GM23338 (cell line): ENCODE results near the gene SCFD2. TPM values are rescaled to one million over a fixed set of nuclear protein-coding genes. Genes with fewer than 3 reads are reported as not detected.

Source experiments
- ATAC-seq: fragments of 200-7000 bp; cut with Tn5 transposase; 3 replicates; pipeline ENCODE4 v1.9.1; 2020
- DNase-seq: peaks from one replicate; pipeline ENCODE4 v3.0.0-alpha.2; 2015; ENCODE audit warnings: low spot score
- H2AFZ ChIP-seq: fragments of 200-600 bp; sonication (generic); 2 replicates; pipeline ENCODE4 v1.8.0; 2016; ENCODE audit warnings: antibody characterized with exemption, mild to moderate bottlenecking, moderate library complexity
- H3F3A ChIP-seq: fragments of 200-600 bp; sonication (generic); replicated peaks from 2 replicates; pipeline ENCODE4 v1.8.0; 2017; ENCODE audit warnings: antibody characterized with exemption, mixed run types, low read depth
- H3K27ac ChIP-seq: fragments of 200-600 bp; sonication (generic); 2 replicates; pipeline ENCODE4 v1.6.1; 2016; ENCODE audit warnings: low read depth
- H3K27me3 ChIP-seq: fragments of 200-600 bp; sonication (generic); 2 replicates; pipeline ENCODE4 v1.8.0; 2016; ENCODE audit warnings: mild to moderate bottlenecking, mixed run types, moderate library complexity; ENCODE audit not compliant: insufficient read depth
- H3K36me3 ChIP-seq: fragments of 200-600 bp; sonication (generic); 2 replicates; pipeline ENCODE4 v1.8.0; 2016; ENCODE audit warnings: mild to moderate bottlenecking; ENCODE audit not compliant: insufficient read depth
- H3K4me1 ChIP-seq: fragments of 200-600 bp; sonication (generic); 2 replicates; pipeline ENCODE4 v1.8.0; 2016; ENCODE audit warnings: mild to moderate bottlenecking, moderate library complexity; ENCODE audit not compliant: insufficient read depth
- H3K4me2 ChIP-seq: fragments of 200-600 bp; sonication (generic); 2 replicates; pipeline ENCODE4 v1.7.1; 2017; ENCODE audit warnings: mixed run types
- H3K4me3 ChIP-seq: fragments of 200-600 bp; sonication (generic); 2 replicates; pipeline ENCODE4 v1.6.1; 2016; ENCODE audit warnings: mixed run types
- H3K79me2 ChIP-seq: fragments of 200-600 bp; sonication (generic); replicated peaks from 2 replicates; pipeline ENCODE4 v1.8.0; 2017; ENCODE audit warnings: mild to moderate bottlenecking; ENCODE audit not compliant: insufficient read depth
- H3K9me2 ChIP-seq: fragments of 200-600 bp; sonication (generic); 2 replicates; pipeline ENCODE4 v1.8.0; 2017; ENCODE audit not compliant: insufficient read depth
- H4K20me1 ChIP-seq: fragments of 200-600 bp; sonication (generic); replicated peaks from 2 replicates; pipeline ENCODE4 v1.8.0; 2017; ENCODE audit warnings: mild to moderate bottlenecking; ENCODE audit not compliant: insufficient read depth
- H3K27ac Mint-ChIP-seq: 2 replicates; pipeline ENCODE4 v1.8.0; 2020; ENCODE audit warnings: inconsistent platforms, mild to moderate bottlenecking, moderate library complexity, mixed read lengths
- H3K27me3 Mint-ChIP-seq: 3 replicates; pipeline ENCODE4 v1.8.0; 2022; ENCODE audit warnings: low read depth, mild to moderate bottlenecking, moderate library complexity, mixed read lengths, inconsistent platforms; ENCODE audit not compliant: insufficient read depth, poor library complexity
- H3K36me3 Mint-ChIP-seq: 3 replicates; pipeline ENCODE4 v1.8.0; 2021; ENCODE audit warnings: low read depth, mild to moderate bottlenecking, inconsistent platforms, moderate library complexity, mixed read lengths
- H3K4me1 Mint-ChIP-seq: 3 replicates; pipeline ENCODE4 v1.8.0; 2020; ENCODE audit warnings: mild to moderate bottlenecking, inconsistent platforms, mixed read lengths
- H3K4me3 Mint-ChIP-seq: 3 replicates; pipeline ENCODE4 v1.8.0; 2021; ENCODE audit warnings: moderate library complexity, mild to moderate bottlenecking, inconsistent platforms, mixed read lengths
- H3K9me3 Mint-ChIP-seq: 3 replicates; pipeline ENCODE4 v1.8.0; 2020; ENCODE audit warnings: moderate library complexity, mild to moderate bottlenecking, inconsistent platforms, mixed read lengths
- CREB1 ChIP-seq: fragments of 250-450 bp; sonication (Bioruptor Pico); IDR thresholded peaks from 2 replicates; pipeline ENCODE4 v1.5.0; 2020; ENCODE audit warnings: low read depth, mild to moderate bottlenecking, moderate library complexity
- CTCF ChIP-seq, 2 experiments: fragments of 200-600 bp in 1 of 2; sonication (generic) in 1 of 2; conservative IDR thresholded peaks; 2 replicates each; pipeline versions ENCODE4 v1.5.1 to v1.6.1; 2016 to 2017; ENCODE audit warnings: antibody characterized with exemption in 2 of 2, low read depth in 2 of 2, mild to moderate bottlenecking in 2 of 2, moderate library complexity in 1 of 2
- EZH2 ChIP-seq: fragments of 200-600 bp; sonication (generic); IDR thresholded peaks from one replicate; pipeline ENCODE4 v1.8.0; 2017; ENCODE audit warnings: antibody characterized with exemption, mild to moderate bottlenecking, low read depth; ENCODE audit not compliant: unreplicated experiment
- JUNB ChIP-seq: IDR thresholded peaks from one replicate; pipeline ENCODE4 v1.6.1; 2016; ENCODE audit warnings: antibody characterized with exemption; ENCODE audit not compliant: unreplicated experiment
- REST ChIP-seq: IDR thresholded peaks from one replicate; pipeline ENCODE4 v1.6.1; 2018; ENCODE audit warnings: antibody characterized with exemption; ENCODE audit not compliant: unreplicated experiment
- STAT1 ChIP-seq: IDR thresholded peaks from one replicate; pipeline ENCODE4 v1.6.1; 2016; ENCODE audit warnings: antibody characterized with exemption; ENCODE audit not compliant: unreplicated experiment
- ZNF114 ChIP-seq: fragments of 250-450 bp; sonication (Bioruptor Pico); IDR thresholded peaks from 2 replicates; pipeline ENCODE4 v1.5.0; 2020; ENCODE audit warnings: mild to moderate bottlenecking, moderate library complexity
- polyA plus RNA-seq: library from polyadenylated mRNA; unstranded; fragments of >200 nt; fragmentation: Nextera tagmentation; extraction: Ambion mirVana; gene quantifications from 2 replicates; pipeline ENCODE4 v1.2.1, GENCODE V29; 2016
- total RNA-seq: library from RNA; depleted of rRNA; stranded (reverse); fragments of >200 nt; shearing (Covaris generic); gene quantifications from 2 replicates; pipeline ENCODE4 v1.2.3, GENCODE V29; 2014

SCFD2 gene
- total and polyA plus RNA-seq, 2 experiments from 2014 or later = 5.7 to 17.5 TPM

- no peak for TF ChIP-seq CREB1 (CRISPR knock-in tag)
- TF ChIP-seq EZH2 = no peak
- no peak for TF ChIP-seq ZNF114 (CRISPR knock-in tag)
- no peak for TF ChIP-seq REST
Measured at GRCh38 chr4:53197772-53198142, 168.1 kb downstream of the SCFD2 start (continued).

GRCh38 chr4:53196882-53197771, 168.7 kb downstream of the SCFD2 start:
- no peaks in the 10 kb centered on the region for H3K27me3 ChIP-seq
- Mint-ChIP-seq H3K9me3 (no peaks in the 10 kb centered on the region), H3K4me1 (no peaks in the 10 kb centered on the region), H3K4me3 (no peak overlapping the region), H3K36me3 (no peaks in the 10 kb centered on the region), H3K27ac (no peak overlapping the region), H3K27me3 (peaks cover 3% of the 10 kb centered on the region)
- no peak overlapping the region for H3K4me2 ChIP-seq
- no peaks in the 10 kb centered on the region for H3K9me2 ChIP-seq
- no peaks in the 10 kb centered on the region for H3K4me1 ChIP-seq
- peak; percentile 51; the same call in 2 of the 3 replicates for ATAC-seq
- no peak overlapping the region for H3K27ac ChIP-seq
- no peaks in the 10 kb centered on the region for H3F3A ChIP-seq
- DNase-seq = peak; percentile 85
- no peaks in the 10 kb centered on the region for H3K79me2 ChIP-seq
- no peak for TF ChIP-seq JUNB
- peak; percentile 73 to 88 for TF ChIP-seq CTCF (conservative IDR thresholded peaks at IDR 0.05; ENCODE audit: low read depth in 2 of 2)
- TF ChIP-seq STAT1 = no peak
- H3K4me3 ChIP-seq = no peak overlapping the region
- H4K20me1 ChIP-seq = no peaks in the 10 kb centered on the region
- no peaks in the 10 kb centered on the region for H3K36me3 ChIP-seq
- H2AFZ ChIP-seq = no peak overlapping the region
